ENCODE data around the gene F2R. TPM values are rescaled to one million over a fixed set of nuclear protein-coding genes. Genes with fewer than 3 reads are reported as not detected.

Gene F2R
- total and polyA plus RNA-seq, 10 of the 15 experiments (the other 5 are each of a cell fraction or from before 2014, with no cell fraction given) = 1.8 to 75.4 (median 8.0) TPM

DNA sequence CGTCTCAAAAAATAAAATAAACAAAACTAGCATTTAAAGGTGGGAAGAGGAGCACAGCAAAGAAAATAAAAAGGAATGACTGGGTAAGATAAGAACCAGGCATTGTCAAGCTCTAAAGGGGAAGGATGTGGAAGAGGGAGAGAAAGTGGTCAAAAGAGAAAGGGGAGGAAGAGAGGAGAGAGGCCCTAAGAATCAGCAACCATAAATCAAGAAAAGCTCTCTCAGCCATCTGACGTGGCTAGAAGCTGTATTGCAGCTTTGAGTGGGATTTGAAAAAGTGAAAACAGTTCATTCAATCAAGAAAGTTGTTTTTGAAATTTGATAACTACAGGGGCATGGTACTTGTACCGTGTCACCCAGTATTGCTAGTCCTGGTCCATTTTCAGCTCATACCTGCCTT lies 45.4 kb upstream of the F2R start:
- ATAC-seq (no peak), FAIRE-seq (no peak), DNase-seq (ENCODE audit: low read depth, low spot score) (no peak)
- no peaks in the 10 kb centered on the region for H3K27me3 ChIP-seq (replicated peaks in 1 of 2; ENCODE audit: control insufficient read depth in 2 of 2, insufficient read depth in 2 of 2, low read length in 1 of 2)
- H3K27ac ChIP-seq (ENCODE audit: control insufficient read depth, insufficient read depth) = no peak overlapping the region
- no peaks in the 10 kb centered on the region for H3K4me1 ChIP-seq (ENCODE audit: control insufficient read depth, insufficient read depth, low read length)
- in situ Hi-C loops (cut with MboI) = no loop called here
- no peaks in the 10 kb centered on the region for H4K20me1 ChIP-seq (ENCODE audit: control insufficient read depth, insufficient read depth)
- no peaks in the 10 kb centered on the region for H3K9me3 ChIP-seq (replicated peaks; ENCODE audit: control insufficient read depth, insufficient read depth, low read length)
- ChIA-PET CTCF (interaction anchor here (1.1 to 3.4 kb wide), 2 partner anchors 14 to 104 kb away, joined by 5 to 10 read pairs; no protein-coding TSS in a partner anchor), RAD21 (ENCODE audit: unreplicated experiment) (no interaction called here), SMC1A (ENCODE audit: uncharacterized antibody, unreplicated experiment) (interaction anchor here (1.1 kb wide), 1 partner anchor 17 kb away, joined by 4 read pairs; no protein-coding TSS in a partner anchor), POLR2A (no interaction called here)
- peaks cover 0 to 7% of the 10 kb centered on the region in 2 experiments; a peak in 1 of 4 replicates for H3K36me3 ChIP-seq (ENCODE audit: control insufficient read depth in 2 of 2, insufficient read depth in 2 of 2, low read length in 1 of 2)
- no peaks in the 10 kb centered on the region for H3K79me2 ChIP-seq (ENCODE audit: control insufficient read depth, insufficient read depth, low read length)
- H3K4me2 ChIP-seq (ENCODE audit: control insufficient read depth, insufficient read depth) = no peak overlapping the region
- WGBS (ENCODE audit: insufficient coverage, insufficient replicate concordance, low lambda C conversion rate, missing lambda C conversion rate) = 94% methylated on average over 3 of the region's 3 CpGs
- H3K9ac ChIP-seq (ENCODE audit: control insufficient read depth, insufficient read depth, low read length) = no peak overlapping the region
- no TSS peak for BruUV-seq (replicated peaks)
- H3K4me3 ChIP-seq = no peak overlapping the region
- no peak overlapping the region for H2AFZ ChIP-seq (ENCODE audit: control insufficient read depth, low read depth, low read length)
- intact Hi-C loops (cut with micrococcal nuclease; ENCODE audit: unreplicated experiment) = no loop called here
- no peak for TF ChIP-seq NR2F1 (conservative IDR thresholded peaks at IDR 0.05)
- TF ChIP-seq BCL3 (IDR thresholded peaks at IDR 0.05; ENCODE audit: borderline replicate concordance, insufficient read depth, low read depth, low read length, poor library complexity, severe bottlenecking) = no peak
- TF ChIP-seq, protein P1, sequence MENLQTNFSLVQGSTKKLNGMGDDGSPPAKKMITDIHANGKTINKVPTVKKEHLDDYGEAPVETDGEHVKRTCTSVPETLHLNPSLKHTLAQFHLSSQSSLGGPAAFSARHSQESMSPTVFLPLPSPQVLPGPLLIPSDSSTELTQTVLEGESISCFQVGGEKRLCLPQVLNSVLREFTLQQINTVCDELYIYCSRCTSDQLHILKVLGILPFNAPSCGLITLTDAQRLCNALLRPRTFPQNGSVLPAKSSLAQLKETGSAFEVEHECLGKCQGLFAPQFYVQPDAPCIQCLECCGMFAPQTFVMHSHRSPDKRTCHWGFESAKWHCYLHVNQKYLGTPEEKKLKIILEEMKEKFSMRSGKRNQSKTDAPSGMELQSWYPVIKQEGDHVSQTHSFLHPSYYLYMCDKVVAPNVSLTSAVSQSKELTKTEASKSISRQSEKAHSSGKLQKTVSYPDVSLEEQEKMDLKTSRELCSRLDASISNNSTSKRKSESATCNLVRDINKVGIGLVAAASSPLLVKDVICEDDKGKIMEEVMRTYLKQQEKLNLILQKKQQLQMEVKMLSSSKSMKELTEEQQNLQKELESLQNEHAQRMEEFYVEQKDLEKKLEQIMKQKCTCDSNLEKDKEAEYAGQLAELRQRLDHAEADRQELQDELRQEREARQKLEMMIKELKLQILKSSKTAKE (IDR thresholded peaks at IDR 0.05; ENCODE audit: low read depth, poor library complexity, severe bottlenecking) = no peak
- no peak for TF ChIP-seq GABPA (IDR thresholded peaks at IDR 0.05; ENCODE audit: low read depth)
- no peak for TF ChIP-seq SUPT20H (IDR thresholded peaks at IDR 0.05; ENCODE audit: borderline replicate concordance, control insufficient read depth, low read depth, low read length)
- no peak for TF ChIP-seq REST (IDR thresholded peaks at IDR 0.05; ENCODE audit: low read depth, low read length)
- TF ChIP-seq, protein P2, sequence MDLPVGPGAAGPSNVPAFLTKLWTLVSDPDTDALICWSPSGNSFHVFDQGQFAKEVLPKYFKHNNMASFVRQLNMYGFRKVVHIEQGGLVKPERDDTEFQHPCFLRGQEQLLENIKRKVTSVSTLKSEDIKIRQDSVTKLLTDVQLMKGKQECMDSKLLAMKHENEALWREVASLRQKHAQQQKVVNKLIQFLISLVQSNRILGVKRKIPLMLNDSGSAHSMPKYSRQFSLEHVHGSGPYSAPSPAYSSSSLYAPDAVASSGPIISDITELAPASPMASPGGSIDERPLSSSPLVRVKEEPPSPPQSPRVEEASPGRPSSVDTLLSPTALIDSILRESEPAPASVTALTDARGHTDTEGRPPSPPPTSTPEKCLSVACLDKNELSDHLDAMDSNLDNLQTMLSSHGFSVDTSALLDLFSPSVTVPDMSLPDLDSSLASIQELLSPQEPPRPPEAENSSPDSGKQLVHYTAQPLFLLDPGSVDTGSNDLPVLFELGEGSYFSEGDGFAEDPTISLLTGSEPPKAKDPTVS (IDR thresholded peaks at IDR 0.05; ENCODE audit: low read depth, low read length) = no peak
- TF ChIP-seq RFX5 (IDR thresholded peaks at IDR 0.05; ENCODE audit: low read depth, low read length) = no peak
- no peak for TF ChIP-seq NRF1 (conservative IDR thresholded peaks at IDR 0.05; ENCODE audit: low read depth, low read length)
- no peak for TF ChIP-seq FOS (IDR thresholded peaks at IDR 0.05; ENCODE audit: borderline replicate concordance, extremely low read depth, insufficient read length)
- no peak for TF ChIP-seq CBFB (IDR thresholded peaks at IDR 0.05; ENCODE audit: low read depth)
